Stimulated activated CD8-positive, alpha-beta memory T cell treated with anti-CD3 and anti-CD28 coated beads, Interleukin-12 subunit alpha, Interleukin-12 subunit beta, amount 100 ng/mL, for 24 hours (primary cell): ENCODE measurements around the gene WARS2.

Source experiments
- DNase-seq: peaks from one replicate; pipeline ENCODE4 v3.0.0-alpha.2; 2020; ENCODE audit errors: extremely low read depth

WARS2 gene

DNA sequence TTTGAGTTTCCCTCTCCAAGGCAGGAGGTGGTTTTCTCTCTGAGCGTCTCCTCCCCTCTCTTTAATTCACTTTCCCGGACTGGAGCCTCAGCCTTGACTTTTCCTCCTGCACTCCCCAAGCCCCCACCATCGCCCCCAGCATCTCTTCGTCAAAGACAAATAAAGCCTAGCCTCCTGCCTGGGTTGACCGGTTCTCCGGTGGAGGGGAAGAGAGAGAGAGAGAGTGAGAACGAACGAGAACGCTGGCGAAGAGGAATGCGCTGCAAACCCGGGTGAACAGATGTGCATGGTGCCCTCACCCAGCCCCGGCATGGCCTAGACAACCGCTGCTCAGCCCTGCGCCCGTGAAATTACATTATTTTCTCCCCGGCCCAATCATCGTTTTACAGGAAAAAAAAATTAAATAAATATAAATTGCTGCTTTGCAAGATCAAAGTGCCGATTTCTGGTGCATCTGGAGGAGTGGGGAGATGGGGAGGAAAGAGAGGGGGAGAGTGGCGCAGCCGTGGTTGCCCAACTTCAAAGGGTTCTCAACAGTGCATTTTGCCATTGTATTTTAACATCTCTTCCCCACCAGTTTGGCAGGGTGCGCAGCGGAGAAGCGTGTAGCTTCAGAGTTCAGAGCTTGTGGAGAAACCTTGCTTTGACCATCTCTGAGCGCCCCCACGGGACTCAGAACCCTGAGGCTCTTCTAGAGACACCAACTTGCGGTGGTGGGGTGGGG lies 140.9 kb downstream of the WARS2 start:
- DNase-seq, result no peak

DNA sequence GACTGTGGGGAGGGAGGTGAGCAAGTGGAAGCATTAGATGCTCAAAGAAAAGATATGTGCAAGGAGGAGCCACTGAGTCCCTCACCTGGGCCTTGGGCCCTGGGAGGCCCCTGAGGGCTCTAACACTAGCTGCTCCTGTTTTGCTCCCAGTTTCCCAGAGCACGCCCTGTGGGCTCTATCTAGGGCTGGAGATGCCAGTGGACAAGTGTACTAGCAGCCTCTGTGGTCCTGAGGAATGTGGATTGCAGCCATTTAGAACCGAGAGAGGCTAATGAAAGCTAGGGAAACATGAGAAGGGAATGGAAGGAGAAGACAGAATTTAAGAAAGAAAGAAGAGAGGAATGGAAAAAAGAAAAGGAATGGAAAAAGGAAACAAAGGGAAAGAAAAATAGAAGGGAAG lies 142.3 kb downstream of the WARS2 start:
- DNase-seq, result no peak

DNA sequence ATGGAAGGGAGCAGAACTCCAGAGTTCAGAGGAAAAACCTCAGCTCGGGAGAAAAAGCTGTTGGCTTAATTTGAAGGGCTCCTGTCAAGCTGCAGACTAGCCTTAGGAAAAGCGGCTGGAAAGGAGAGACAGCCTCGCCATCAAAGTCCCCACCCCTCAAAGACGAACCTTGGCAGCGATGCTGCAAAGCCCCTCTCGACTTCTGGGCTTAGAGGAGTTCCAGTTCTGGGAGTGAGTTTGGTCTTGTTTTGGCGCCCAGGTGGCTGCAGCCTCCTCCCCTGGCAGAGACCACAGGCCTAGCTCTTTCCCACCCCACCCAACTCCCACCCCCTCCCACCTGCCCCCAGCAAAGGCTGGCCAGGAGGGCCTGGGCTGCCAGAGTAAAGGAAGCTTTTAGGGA lies 143.2 kb downstream of the WARS2 start:
- DNase-seq, result no peak

GRCh38 chr1:118995312-118996016 lies 145.0 kb downstream of the WARS2 start:
- DNase-seq, result no peak

GRCh38 chr1:118993700-118994026 lies 146.8 kb downstream of the WARS2 start:
- DNase-seq, result no peak

GRCh38 chr1:118992868-118993699 lies 147.4 kb downstream of the WARS2 start:
- DNase-seq, result no peak

GRCh38 chr1:118992237-118992825 lies 148.1 kb downstream of the WARS2 start:
- DNase-seq, result no peak

GRCh38 chr1:118991448-118991847 lies 149.0 kb downstream of the WARS2 start:
- no peak for DNase-seq

DNA sequence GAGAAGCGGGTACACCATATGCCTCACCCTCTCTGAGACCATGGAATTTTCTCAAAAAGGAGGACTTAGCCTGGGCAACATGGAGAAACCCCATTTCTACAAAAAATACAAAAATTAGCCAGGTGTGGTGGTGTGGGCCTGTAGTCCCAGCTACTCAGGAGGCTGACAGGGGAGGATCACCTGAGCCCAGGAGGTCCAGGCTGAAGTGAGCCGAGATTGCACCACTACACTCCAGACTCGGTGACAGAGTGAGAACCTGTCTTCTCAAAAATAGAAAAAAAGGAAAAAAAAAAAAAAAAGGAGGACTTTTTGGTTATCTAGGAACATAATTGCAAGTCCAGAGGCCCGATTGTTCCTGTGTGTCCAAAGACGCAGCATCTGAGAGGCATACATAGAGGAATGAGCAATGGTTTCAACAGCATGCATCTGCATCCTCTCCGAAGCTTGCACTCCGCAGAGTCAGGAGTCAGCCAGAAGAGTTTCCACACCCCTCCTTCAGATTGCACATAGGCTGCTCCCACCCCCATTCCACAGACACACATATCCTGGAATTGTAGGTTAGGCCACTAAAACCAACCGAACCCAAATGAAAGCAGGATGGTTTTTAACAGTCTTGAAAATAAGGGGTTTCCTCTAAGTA lies 149.8 kb downstream of the WARS2 start:
- DNase-seq, result no peak

- DNase-seq, result no peak
Observed at GRCh38 chr1:118989878-118990378, 150.5 kb downstream of the WARS2 start.

DNA sequence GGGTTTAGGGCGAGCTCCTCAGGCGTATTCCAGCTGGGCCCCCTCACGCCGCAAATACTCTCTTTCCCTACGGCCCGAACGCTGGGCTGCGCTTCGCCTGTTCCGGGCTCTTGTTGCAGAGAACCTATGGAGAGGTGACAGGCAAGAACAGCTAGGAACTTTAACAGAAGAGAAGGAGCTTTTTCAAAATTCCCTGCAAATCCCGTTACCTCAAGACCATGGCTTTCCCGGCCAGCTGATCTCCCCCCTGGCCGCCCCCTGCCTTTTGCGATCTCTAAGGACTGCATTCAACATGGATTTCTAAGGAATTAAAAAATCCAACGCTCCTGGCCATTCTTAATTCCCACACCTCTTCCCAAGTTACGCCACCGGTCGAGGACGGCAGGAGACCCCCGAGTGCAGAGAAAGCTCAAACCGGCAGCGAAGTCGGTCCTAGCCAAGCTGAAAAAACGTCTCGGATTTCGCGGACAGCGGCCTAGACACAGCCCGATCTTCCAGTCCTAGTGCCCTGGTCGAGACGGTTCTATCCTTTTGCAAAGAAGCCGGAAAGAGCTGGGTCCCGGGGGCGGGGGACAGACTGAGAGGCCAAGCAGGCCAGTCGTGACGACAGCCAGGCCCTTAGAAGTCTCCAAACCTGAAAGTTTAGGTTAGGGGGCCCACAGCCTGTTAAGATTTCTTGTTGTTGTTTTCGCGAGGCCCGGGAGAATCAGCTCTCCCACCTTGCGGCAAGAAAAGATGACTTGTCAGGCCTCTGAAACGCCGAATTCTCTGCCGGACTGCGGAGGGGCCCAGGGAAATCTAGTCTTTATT lies 151.2 kb downstream of the WARS2 start:
- DNase-seq, result no peak

DNA sequence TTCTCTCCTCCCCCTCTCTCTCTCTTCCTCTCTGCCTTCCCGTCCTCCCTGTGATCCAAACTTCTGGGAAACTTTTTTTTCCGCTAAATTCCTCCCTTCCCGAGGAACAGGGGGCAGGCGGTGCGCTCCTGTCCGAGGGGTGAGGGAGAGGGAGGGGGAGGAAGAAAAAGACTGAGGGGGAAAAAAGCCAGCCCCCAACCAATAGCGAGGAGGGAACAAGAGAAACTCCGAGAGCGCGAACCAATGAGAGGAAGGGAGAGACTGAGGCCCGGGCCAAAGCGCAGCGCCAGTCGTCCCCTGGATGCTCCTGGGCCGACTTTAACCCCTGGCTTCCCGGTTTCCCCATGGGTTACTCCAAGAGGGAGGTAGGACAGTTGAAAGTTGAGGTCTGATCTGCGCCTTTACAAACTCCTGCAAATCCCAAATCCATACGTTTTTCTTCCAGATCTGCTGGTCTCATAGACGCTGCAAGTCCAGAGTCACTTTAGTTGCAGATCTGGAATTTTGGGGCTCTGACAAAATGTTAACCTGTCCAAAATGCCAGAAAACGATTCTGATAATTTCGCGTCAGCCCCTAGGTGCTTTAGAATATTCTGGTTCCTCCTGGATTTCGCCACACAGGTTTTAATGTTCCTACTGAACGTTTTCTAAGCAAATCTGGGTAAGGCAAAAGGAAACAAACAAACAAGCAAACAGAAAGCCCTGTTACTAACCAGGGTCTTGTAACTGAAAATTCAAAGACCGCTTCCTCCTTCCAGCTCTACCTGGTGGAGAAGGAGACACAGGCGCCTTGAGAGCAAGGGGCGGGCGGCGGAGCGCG lies 152.1 kb downstream of the WARS2 start, which contains the start of gene TBX15:
Gene TBX15 (minus strand): TSS at position 158 of the 820 bp plus-strand sequence. CDS start 548 bp downstream, outside the sequence.
- no peak for DNase-seq

DNA sequence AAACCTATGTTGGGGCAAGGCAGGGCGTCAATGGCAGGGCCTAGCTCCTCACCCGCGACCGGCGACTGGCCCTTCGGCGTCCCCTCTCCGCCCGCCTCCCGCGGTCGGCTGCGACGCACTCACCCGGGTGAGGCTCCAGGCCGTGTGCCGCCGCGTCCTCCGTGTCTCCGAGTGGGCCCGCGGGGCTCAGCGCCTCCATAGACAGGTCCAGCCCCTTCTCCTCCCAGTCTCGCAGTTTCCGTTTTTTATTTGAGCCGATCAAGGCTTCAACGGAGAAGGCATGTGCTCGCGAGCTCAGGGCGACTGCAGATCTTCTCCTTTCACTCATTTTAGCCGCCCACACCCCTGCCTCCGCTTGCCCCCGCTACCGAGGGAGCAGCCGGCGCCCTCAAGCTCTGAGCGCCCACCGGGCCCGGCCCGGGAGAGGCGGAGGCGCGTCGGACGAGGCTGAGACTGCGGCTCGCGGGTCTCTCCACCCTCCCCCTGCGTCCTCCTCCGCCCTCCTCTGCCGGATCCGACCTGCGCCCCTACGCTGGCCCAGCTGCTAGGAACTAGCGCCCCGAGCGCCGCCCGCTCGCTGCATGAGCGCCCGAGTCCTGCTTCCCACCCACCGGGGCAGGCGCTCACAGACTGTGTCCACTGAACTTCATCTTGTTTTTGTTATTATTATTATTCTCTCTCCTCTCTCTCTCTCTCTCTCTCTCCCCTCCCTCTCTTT lies 152.8 kb downstream of the WARS2 start:
- DNase-seq, result no peak

- no peak for DNase-seq
Observed at GRCh38 chr1:118986555-118987467, 153.6 kb downstream of the WARS2 start.

- no peak for DNase-seq
Observed at GRCh38 chr1:118985640-118986554, 154.6 kb downstream of the WARS2 start.

- no peak for DNase-seq
Observed at GRCh38 chr1:118984722-118985639, 155.5 kb downstream of the WARS2 start.
